ENCODE measurements around the gene SIPA1L3. TPM values are rescaled to one million over a fixed set of nuclear protein-coding genes. Genes with fewer than 3 reads are reported as not detected.

The SIPA1L3 gene
- total RNA-seq, 1 experiment from 2014 or later: 36.0 TPM

GRCh38 chr19:38195237-38195636 is 288.2 kb downstream of the SIPA1L3 start:
- no peaks in the 10 kb centered on the region for H3K9me3 Mint-ChIP-seq (ENCODE audit: unreplicated experiment)
- H3K4me3 Mint-ChIP-seq (ENCODE audit: unreplicated experiment): no peak overlapping the region
- H3K4me1 Mint-ChIP-seq (ENCODE audit: insufficient read depth, unreplicated experiment): no peaks in the 10 kb centered on the region
- POLR2A ChIA-PET: no interaction called here
- peaks cover 48% of the 10 kb centered on the region for H3K36me3 Mint-ChIP-seq (ENCODE audit: insufficient read depth, unreplicated experiment)
- TF ChIP-seq CTCF (IDR thresholded peaks at IDR 0.05; ENCODE audit: unreplicated experiment): no peak
- no peaks in the 10 kb centered on the region for H3K27me3 Mint-ChIP-seq (ENCODE audit: insufficient read depth, unreplicated experiment)
- intact Hi-C loops (cut with micrococcal nuclease): no loop called here
- H3K27ac Mint-ChIP-seq (ENCODE audit: low read depth, unreplicated experiment): no peak overlapping the region
- CTCF ChIA-PET: interaction anchor here (0.6 kb wide), 1 partner anchor 293 kb away, joined by 3 read pairs; no protein-coding TSS in a partner anchor
- BruUV-seq (replicated peaks): no TSS peak
- no peak for DNase-seq (ENCODE audit: unreplicated experiment)

GRCh38 chr19:38196245-38196837 is 289.3 kb downstream of the SIPA1L3 start:
- ChIA-PET CTCF (interaction anchor here (0.6 to 1.0 kb wide), 2 partner anchors 29 to 294 kb away, joined by 3 to 5 read pairs; no protein-coding TSS in a partner anchor), POLR2A (no interaction called here)
- no peaks in the 10 kb centered on the region for H3K9me3 Mint-ChIP-seq (ENCODE audit: unreplicated experiment)
- DNase-seq (ENCODE audit: unreplicated experiment): no peak
- H3K36me3 Mint-ChIP-seq (ENCODE audit: insufficient read depth, unreplicated experiment): peaks cover 48% of the 10 kb centered on the region
- no peak overlapping the region for H3K27ac Mint-ChIP-seq (ENCODE audit: low read depth, unreplicated experiment)
- no TSS peak for BruUV-seq (replicated peaks)
- H3K4me1 Mint-ChIP-seq (ENCODE audit: insufficient read depth, unreplicated experiment): no peaks in the 10 kb centered on the region
- H3K4me3 Mint-ChIP-seq (ENCODE audit: unreplicated experiment): no peak overlapping the region
- no peak for TF ChIP-seq CTCF (IDR thresholded peaks at IDR 0.05; ENCODE audit: unreplicated experiment)
- intact Hi-C loops (cut with micrococcal nuclease): no loop called here
- H3K27me3 Mint-ChIP-seq (ENCODE audit: insufficient read depth, unreplicated experiment): no peaks in the 10 kb centered on the region

GRCh38 chr19:38196948-38197656 is 290.1 kb downstream of the SIPA1L3 start:
- BruUV-seq (replicated peaks): no TSS peak
- CTCF ChIA-PET: interaction anchor here (1.0 kb wide), 1 partner anchor 295 kb away, joined by 3 read pairs; no protein-coding TSS in a partner anchor
- intact Hi-C loops (cut with micrococcal nuclease): no loop called here
- no peak for DNase-seq (ENCODE audit: unreplicated experiment)
- no peaks in the 10 kb centered on the region for H3K4me1 Mint-ChIP-seq (ENCODE audit: insufficient read depth, unreplicated experiment)
- no peaks in the 10 kb centered on the region for H3K9me3 Mint-ChIP-seq (ENCODE audit: unreplicated experiment)
- POLR2A ChIA-PET: no interaction called here
- no peak overlapping the region for H3K4me3 Mint-ChIP-seq (ENCODE audit: unreplicated experiment)
- no peak for TF ChIP-seq CTCF (IDR thresholded peaks at IDR 0.05; ENCODE audit: unreplicated experiment)
- H3K36me3 Mint-ChIP-seq (ENCODE audit: insufficient read depth, unreplicated experiment): peaks cover 46% of the 10 kb centered on the region
- H3K27me3 Mint-ChIP-seq (ENCODE audit: insufficient read depth, unreplicated experiment): no peaks in the 10 kb centered on the region
- no peak overlapping the region for H3K27ac Mint-ChIP-seq (ENCODE audit: low read depth, unreplicated experiment)

GRCh38 chr19:38197937-38198704 is 291.1 kb downstream of the SIPA1L3 start:
- H3K4me3 Mint-ChIP-seq (ENCODE audit: unreplicated experiment): no peak overlapping the region
- no peak overlapping the region for H3K27ac Mint-ChIP-seq (ENCODE audit: low read depth, unreplicated experiment)
- CTCF ChIA-PET: no interaction called here
- no peak for DNase-seq (ENCODE audit: unreplicated experiment)
- POLR2A ChIA-PET: no interaction called here
- BruUV-seq (replicated peaks): no TSS peak
- H3K27me3 Mint-ChIP-seq (ENCODE audit: insufficient read depth, unreplicated experiment): no peaks in the 10 kb centered on the region
- no peaks in the 10 kb centered on the region for H3K9me3 Mint-ChIP-seq (ENCODE audit: unreplicated experiment)
- intact Hi-C loops (cut with micrococcal nuclease): no loop called here
- no peak for TF ChIP-seq CTCF (IDR thresholded peaks at IDR 0.05; ENCODE audit: unreplicated experiment)
- no peaks in the 10 kb centered on the region for H3K4me1 Mint-ChIP-seq (ENCODE audit: insufficient read depth, unreplicated experiment)
- H3K36me3 Mint-ChIP-seq (ENCODE audit: insufficient read depth, unreplicated experiment): peaks cover 54% of the 10 kb centered on the region
